ENCODE data around the gene IQSEC2. TPM values are rescaled to one million over a fixed set of nuclear protein-coding genes. Genes with fewer than 3 reads are reported as not detected.

Gene IQSEC2
- total RNA-seq, 1 experiment from 2014 or later: 48.2 TPM

GRCh38 chrX:53241558-53241957 lies 39.8 kb downstream of the IQSEC2 start:
- ATAC-seq (no peak), DNase-seq (ENCODE audit: low spot score) (no peak)
- Mint-ChIP-seq H3K27me3 (ENCODE audit: low read depth) (no peaks in the 10 kb centered on the region), H3K4me1 (no peaks in the 10 kb centered on the region), H3K27ac (no peak overlapping the region), H3K4me3 (no peak overlapping the region), H3K36me3 (peaks cover 15% of the 10 kb centered on the region), H3K9me3 (no peaks in the 10 kb centered on the region)
- TF ChIP-seq HMGA2 (CRISPR knock-in tag; IDR thresholded peaks at IDR 0.05): no peak
- TF ChIP-seq NFYB (CRISPR knock-in tag; conservative IDR thresholded peaks at IDR 0.05; ENCODE audit: low read depth): no peak
- no peak for TF ChIP-seq ELF4 (CRISPR knock-in tag; IDR thresholded peaks at IDR 0.05; ENCODE audit: low read depth)
- TF ChIP-seq PREB (CRISPR knock-in tag; IDR thresholded peaks at IDR 0.05; ENCODE audit: borderline replicate concordance): no peak
- TF ChIP-seq RORB (CRISPR knock-in tag; IDR thresholded peaks at IDR 0.05): no peak
- no peak for TF ChIP-seq IRF1 (CRISPR knock-in tag; IDR thresholded peaks at IDR 0.05)
- no peak for TF ChIP-seq ZNF396 (CRISPR knock-in tag; IDR thresholded peaks at IDR 0.05; ENCODE audit: borderline replicate concordance)
- no peak for TF ChIP-seq ZBTB21 (CRISPR knock-in tag; IDR thresholded peaks at IDR 0.05; ENCODE audit: borderline replicate concordance)
- no peak for TF ChIP-seq MYBL2 (CRISPR knock-in tag; IDR thresholded peaks at IDR 0.05)
- TF ChIP-seq CTCF (IDR thresholded peaks at IDR 0.05): no peak
- TF ChIP-seq MAX (CRISPR knock-in tag; IDR thresholded peaks at IDR 0.05): no peak
- no peak for TF ChIP-seq ZNF219 (CRISPR knock-in tag; IDR thresholded peaks at IDR 0.05; ENCODE audit: borderline replicate concordance)
- TF ChIP-seq ATF2 (CRISPR knock-in tag; IDR thresholded peaks at IDR 0.05; ENCODE audit: borderline replicate concordance, low read depth): no peak
- ChIA-PET POLR2A (no interaction called here), CTCF (no interaction called here)

GRCh38 chrX:53239474-53239873 lies 41.9 kb downstream of the IQSEC2 start:
- H3K9me3 Mint-ChIP-seq: no peaks in the 10 kb centered on the region
- DNase-seq (ENCODE audit: low spot score) (peak; percentile 48), ATAC-seq (peak; percentile 57)
- ChIA-PET CTCF (interaction anchor here (0.6 to 1.0 kb wide), 8 partner anchors 10 to 304 kb away, joined by 3 to 5 read pairs (median 3); no protein-coding TSS in a partner anchor), POLR2A (interaction anchor here (0.6 kb wide), 1 partner anchor 45 kb away, joined by 3 read pairs; no protein-coding TSS in a partner anchor)
- no peaks in the 10 kb centered on the region for H3K4me1 Mint-ChIP-seq
- no peak overlapping the region for H3K27ac Mint-ChIP-seq
- H3K36me3 Mint-ChIP-seq: peaks cover 13% of the 10 kb centered on the region
- H3K4me3 Mint-ChIP-seq: no peak overlapping the region
- no peaks in the 10 kb centered on the region for H3K27me3 Mint-ChIP-seq (ENCODE audit: low read depth)
- no peak for TF ChIP-seq ZNF263 (CRISPR knock-in tag; IDR thresholded peaks at IDR 0.05; ENCODE audit: low read depth)
- TF ChIP-seq ZNF423 (CRISPR knock-in tag; IDR thresholded peaks at IDR 0.05): no peak
- no peak for TF ChIP-seq ZNF138 (CRISPR knock-in tag; conservative IDR thresholded peaks at IDR 0.05)
- TF ChIP-seq TEAD1 (CRISPR knock-in tag; IDR thresholded peaks at IDR 0.05): no peak
- no peak for TF ChIP-seq JUN (CRISPR knock-in tag; IDR thresholded peaks at IDR 0.05)
- no peak for TF ChIP-seq MAX (CRISPR knock-in tag; IDR thresholded peaks at IDR 0.05)
- no peak for TF ChIP-seq STAT6 (CRISPR knock-in tag; conservative IDR thresholded peaks at IDR 0.05; ENCODE audit: low read depth)
- no peak for TF ChIP-seq AFF4 (CRISPR knock-in tag; IDR thresholded peaks at IDR 0.05; ENCODE audit: borderline replicate concordance)
- TF ChIP-seq TCF7 (CRISPR knock-in tag; IDR thresholded peaks at IDR 0.05; ENCODE audit: low read depth): no peak
- no peak for TF ChIP-seq ATF2 (CRISPR knock-in tag; IDR thresholded peaks at IDR 0.05; ENCODE audit: borderline replicate concordance, low read depth)
